ENCODE results near the gene SLC35F1.

- TF ChIP-seq CTCF (IDR thresholded peaks at IDR 0.05) (no peak), POLR2A (IDR thresholded peaks at IDR 0.05) (no peak)
Observed at GRCh38 chr6:118122801-118123200, 215.7 kb downstream of the SLC35F1 start.
